GM03348 (cell line): Measurements from ENCODE around the gene POLR1E.
"Not testable (repeated sequence)": the region's sequence is repeated elsewhere in the genome, so short reads cannot be mapped to it uniquely, and the experiment has no call there.

Source experiments
- DNase-seq: peaks from one replicate; pipeline ENCODE4 v3.0.0; 2012; ENCODE audit warnings: low spot score

POLR1E gene

DNA sequence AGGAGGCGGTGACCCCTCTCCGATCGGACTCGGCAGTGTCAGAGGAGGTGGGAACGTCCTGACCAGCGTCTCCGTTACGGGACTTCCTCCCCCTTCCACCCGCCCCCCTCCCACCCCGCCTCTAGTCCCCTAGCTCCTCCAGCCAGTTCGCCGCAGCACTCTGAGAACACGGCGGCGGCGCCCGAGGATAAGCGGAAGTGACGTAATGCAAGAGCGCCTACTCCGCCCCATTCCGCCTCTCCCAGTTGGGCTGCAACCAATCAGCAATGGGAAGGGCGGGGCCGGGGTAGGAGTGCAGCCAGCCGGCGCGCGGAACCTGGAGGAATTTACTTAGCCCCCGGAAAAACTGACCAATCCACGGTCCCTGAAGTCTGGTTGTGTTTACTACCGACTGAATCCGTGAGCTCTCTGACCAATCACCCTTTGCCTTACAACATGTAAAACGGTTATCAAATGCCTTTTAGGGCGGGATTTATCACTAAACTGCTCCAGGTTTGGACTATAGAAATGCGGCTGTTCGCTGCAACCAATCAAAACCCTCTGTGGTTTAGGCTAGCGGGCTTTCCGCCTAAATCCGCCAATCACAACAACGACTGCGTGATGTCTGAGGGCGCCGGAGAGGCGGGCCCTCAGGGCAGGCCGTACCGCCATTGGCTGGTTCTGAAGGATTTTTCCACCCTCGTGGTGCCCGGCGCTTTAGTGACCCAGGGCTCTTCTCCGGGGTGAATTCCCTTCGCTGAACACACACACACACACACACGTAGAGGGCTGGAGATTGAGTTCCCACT lies 20.3 kb upstream of the POLR1E start, which contains the start of gene ZBTB5:
ZBTB5 (minus strand) TSS at position 202 of the 788 bp plus-strand sequence. CDS start 22,899 bp downstream, outside the sequence.
- peak; percentile 99 for DNase-seq

DNA sequence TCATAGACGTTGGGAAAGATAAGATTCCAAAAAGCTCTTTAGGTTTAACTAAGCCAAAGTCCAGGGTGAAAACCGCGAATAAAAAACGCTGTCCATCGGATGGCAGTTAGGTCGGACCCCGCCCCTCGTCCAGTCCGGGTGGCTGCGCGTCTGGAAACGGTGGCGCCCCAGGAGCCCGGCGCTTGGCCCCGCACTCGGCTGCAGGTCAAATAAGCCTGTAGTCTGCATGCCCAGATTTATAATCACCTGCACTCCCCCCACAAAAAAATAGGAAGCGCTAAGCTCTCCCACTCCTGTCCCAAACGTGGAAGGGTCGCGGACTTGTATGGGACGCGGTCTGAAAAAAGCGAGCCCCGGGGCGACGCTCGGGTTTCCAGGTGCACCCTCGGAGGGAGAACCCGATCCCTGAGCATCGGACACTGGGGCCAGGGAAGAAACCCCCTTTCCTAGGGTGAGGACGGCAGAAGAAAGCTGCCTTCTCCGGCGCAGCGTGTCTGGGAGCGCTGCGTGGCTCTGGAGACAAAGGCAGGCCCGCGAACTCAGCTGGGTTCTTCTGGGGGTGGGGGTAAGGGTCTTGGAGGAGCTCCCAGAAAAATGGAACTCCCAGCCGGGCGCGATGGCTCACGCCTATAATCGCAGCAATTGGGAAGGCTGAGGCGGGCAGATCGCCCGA lies 19.6 kb upstream of the POLR1E start:
- peak; percentile 59 for DNase-seq

DNA sequence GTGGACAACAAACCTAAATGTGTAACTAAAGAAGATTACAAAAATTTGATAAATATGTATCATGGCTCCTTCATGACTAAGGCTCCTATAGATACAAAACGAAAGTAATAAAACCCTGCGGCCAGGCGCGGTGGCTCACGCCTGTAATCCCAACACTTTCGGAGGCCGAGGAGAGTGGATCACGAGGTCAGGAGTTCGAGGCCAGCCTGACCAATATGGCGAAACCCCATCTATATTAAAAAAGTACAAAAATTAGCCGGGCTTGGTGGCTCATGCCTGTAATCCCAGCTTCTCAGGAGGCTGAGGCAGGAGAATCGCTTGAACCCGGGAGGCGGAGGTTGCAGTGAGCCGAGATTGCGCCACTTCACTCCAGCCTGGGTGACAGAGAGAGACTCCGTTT lies 18.2 kb upstream of the POLR1E start:
- DNase-seq, result not testable (repeated sequence)

DNA sequence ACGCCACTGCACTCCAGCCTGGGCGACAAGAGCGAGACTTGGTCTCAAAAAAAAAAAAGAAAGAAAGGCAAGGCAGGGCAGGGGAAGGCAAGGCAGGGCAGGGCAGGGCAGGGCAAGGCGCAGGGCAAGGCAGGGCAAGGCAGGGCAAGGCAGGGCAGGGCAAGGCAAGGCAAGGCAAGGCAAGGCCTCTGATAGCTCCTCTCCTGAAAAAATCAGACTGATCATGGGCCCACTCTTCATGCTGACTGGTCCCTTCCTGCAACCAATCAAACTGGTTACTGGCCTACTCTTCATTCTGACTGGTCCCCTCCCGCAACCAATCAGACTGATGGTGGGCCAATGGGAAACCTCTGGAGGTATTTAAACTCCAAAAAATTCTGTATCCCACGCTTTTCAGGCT lies 17.1 kb upstream of the POLR1E start:
- DNase-seq, result no peak

GRCh38 chr9:37471942-37472684 lies 13.6 kb upstream of the POLR1E start:
- DNase-seq, result peak; percentile 83

DNA sequence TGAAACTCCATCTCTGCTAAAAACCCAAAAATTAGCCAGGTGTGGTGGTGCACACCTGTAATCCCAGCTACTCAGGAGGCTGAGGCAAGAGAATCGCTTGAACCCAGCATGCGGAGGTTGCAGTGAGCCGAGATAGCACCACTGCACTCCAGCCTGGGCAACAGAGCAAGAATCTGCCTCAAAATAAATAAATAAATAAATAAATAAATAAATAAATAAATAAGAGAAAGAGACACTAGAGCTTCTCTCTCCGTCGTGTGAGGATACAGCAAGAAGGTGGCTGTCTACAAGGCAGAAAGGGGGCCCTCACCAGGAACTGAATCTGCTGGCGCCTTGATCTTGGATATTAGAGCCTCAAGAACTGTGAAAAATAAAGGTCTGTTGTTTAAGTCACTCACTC lies 11.8 kb upstream of the POLR1E start:
- DNase-seq, result not testable (repeated sequence)

- no peak for DNase-seq
Measured at GRCh38 chr9:37474438-37474837, 11.3 kb upstream of the POLR1E start.

DNA sequence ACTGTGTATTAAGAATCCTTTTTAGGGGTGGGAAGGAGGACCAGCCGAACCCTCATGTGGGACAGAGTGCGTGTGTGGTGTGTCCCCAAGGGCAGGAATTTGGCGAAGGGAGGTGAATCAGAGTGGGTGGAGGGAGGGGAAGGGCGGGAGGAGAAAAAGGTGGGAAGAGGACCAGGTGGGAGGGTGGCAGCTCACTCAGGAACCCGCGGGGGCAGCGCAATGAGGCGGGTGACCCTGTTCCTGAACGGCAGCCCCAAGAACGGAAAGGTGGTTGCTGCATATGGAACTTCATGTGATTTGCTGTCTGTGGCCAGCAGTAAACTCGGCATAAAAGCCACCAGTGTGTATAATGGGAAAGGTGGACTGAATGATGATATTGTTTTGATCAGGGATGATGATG lies 8.8 kb upstream of the POLR1E start:
- no peak for DNase-seq

DNA sequence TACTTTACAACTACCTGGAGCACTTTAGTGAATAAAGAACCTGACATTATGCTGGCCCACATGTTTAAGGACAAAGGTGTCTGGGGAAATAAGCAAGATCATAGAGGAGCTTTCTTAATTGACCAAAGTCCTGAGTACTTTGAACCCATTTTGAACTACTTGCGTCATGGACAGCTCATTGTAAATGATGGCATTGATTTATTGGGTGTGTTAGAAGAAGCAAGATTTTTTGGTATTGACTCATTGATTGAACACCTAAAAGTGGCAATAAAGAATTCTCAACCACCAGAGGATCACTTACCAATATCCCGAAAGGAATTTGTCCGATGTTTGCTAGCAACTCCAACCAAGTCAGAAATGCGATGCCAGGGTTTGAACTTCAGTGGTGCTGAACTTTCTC lies 8.3 kb upstream of the POLR1E start:
- not testable (repeated sequence) for DNase-seq

GRCh38 chr9:37477987-37478619 lies 7.6 kb upstream of the POLR1E start:
- not testable (repeated sequence) for DNase-seq

GRCh38 chr9:37480759-37481158 lies 5.0 kb upstream of the POLR1E start:
- DNase-seq, result no peak

DNA sequence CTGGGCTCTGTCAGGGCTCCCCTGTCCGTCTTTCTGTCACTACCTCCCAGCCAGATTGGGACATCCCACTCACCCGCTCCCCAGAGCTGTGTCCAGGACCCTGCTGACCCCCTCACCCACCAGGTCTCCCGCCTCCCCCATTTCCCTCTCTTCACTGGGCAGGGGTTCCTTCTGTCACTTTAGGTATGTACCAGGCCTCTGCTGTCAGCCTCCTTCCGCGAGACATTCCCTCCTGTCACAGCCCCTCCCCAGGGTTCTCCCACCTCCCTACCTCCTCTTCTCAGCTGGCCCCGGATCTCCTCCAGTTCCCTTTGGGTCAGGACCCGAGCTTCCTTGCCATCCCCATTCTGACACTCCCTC lies 488 bp downstream of the POLR1E start:
- DNase-seq, result no peak

DNA sequence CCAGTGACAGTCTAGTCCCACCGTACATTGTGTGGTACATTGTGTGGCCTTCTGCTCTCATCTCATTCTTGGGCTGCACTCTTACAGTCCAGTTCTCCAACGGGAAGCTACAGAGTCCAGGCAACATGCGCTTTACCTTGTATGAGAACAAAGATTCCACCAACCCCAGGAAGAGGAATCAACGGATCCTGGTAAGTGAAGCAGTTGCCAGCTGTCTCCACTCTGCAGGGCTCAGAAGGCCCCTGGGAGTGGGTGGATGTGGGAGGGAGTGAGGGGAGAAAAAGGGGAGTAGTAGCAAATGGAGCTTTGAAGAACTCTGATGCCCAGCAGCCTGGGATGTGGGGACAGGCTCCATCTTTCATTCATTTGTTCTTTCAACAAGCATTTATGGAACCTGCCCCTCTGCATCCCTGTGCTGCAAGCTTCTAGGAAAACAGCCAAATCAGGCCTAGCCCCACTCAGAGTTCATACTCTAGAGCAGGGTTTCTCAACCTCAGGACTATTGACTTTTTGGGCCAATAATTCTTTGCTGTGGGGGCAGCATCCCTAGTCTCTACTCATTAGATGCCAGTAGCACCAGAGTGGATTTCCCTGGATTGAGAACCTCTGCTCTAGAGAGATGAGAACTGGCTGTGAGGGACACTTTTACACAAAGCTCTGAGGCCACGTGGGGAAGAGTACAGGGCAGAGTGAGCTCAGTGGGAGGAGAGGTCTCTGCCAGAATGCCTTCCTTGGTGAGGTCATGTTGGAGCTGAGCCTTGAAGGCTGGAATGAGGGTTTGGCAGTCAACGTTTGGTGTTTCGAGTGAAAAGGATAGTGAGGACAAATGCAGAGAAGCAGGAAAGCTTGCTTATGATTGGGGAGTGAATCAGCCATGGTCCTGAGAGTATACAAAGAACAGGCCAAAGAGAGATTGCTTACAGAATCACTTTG lies 1.1 kb downstream of the POLR1E start:
- DNase-seq, result peak; percentile 88

DNA sequence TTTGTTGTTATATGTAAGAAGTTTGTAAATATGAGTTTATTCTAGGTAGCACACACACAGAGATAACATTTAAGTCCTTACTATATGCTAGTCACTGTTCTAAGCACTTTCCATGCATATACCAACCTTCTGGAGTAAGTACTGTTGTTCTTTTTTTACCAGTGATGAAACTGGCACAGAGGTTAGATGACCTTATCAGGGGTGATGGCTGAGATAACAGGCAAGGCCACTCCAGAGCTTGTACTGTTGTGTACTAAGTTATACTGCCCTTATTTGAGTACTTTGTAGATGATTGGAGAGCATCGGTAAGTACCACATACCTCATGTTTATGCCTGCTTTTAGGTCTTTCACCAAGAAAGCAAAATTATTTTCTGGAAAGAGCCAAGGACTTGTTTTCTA lies 6.2 kb downstream of the POLR1E start:
- DNase-seq, result no peak

GRCh38 chr9:37495571-37495970 lies 9.8 kb downstream of the POLR1E start:
- DNase-seq, result no peak

DNA sequence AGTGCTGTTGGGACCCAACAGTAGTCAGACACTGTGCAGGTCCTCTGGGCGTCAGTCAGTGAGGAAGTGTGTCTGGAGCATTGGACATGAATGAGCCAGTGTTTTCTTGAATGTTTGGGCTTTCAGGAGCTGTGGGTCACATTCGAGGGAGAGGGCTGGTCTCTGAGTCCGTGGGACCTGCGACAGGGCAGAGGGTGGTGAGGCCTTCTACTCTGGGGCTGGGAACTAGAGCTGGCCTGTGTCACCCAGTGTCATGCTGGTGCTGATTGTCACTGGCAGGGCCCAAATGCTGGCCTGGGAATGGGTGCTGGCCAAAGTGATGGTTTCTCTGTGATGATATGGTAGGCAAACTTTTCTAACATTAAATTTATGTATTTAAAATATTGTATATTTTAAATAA lies 10.3 kb downstream of the POLR1E start:
- DNase-seq, result no peak

- DNase-seq, result no peak
Measured at GRCh38 chr9:37497320-37497719, 11.6 kb downstream of the POLR1E start.

GRCh38 chr9:37498457-37498856 lies 12.7 kb downstream of the POLR1E start:
- DNase-seq, result no peak

- no peak for DNase-seq
Measured at GRCh38 chr9:37499297-37499696, 13.5 kb downstream of the POLR1E start.

DNA sequence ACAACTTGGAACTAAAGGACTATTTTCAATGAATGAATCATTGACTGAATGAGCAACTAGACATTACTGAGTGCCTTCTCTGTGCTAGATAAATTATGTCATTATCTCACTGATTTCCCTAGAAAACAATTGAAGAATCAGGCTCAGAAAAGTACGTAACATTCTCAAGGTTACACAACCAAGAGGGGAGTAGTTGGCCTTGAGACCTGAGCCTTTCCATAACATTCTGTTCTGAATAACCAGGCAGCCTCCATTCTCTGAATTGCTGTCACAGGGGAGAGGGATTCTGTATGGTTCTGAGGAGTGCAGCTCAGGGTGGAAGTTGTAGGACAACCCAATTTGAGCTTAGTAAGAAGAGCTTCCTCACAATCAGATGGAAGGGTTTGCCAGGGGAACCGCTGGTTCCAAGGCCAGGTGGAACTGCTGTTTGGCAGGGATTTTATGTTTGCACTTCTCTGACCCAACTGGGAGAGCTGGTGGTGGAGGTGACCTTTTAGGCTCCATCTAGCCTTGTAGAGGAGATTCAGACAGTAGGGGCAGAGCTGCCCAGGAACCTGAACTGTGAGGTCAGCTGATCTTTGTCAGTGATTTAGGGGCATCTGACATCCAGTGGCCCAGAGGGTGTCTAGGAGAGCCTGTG lies 16.3 kb downstream of the POLR1E start:
- DNase-seq, result no peak

DNA sequence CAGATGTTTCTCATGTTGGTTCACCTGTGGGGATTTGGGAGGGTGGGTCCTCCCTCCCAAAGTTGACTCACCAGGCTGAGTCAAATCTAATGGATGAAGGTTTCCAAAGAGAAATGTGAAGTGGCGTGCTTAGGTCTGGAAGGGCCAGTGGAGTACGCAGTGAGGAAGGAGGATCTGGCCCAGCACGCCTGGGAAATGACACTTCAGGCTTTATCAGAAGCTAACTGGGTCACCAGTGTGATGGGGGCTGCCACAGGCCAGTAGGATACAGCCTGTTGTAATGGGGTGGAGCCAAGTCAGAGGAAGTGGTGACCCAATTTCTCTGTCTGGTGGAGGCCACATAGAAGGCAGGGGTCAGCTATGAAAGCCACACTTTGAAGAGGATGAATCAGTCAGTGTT lies 18.0 kb downstream of the POLR1E start:
- no peak for DNase-seq
